Gastrocnemius medialis (tissue), 4 donors: ENCODE measurements around the gene SMCHD1.

Experiments
- POLR2A ChIP-seq, 2 donors: fragments of 450-650 bp; IDR thresholded peaks; one replicate each; pipeline ENCODE4 v1.6.1; 2017; ENCODE audit warnings: antibody characterized with exemption in 2 of 2, mild to moderate bottlenecking in 2 of 2, moderate library complexity in 2 of 2
- TF ChIP-seq, protein P1 (sequence below), 5 experiments: fragments of 450-650 bp in 3 of 5; fragments of 200-600 bp in 2 of 5; sonication (generic) in 2 of 5; IDR thresholded peaks in 4 of 5; conservative IDR thresholded peaks in 1 of 5; 1 replicate in 4 of 5; 2 replicates in 1 of 5; pipeline ENCODE4 v1.5.1; 2016 to 2019; ENCODE audit warnings: antibody characterized with exemption in 5 of 5, mild to moderate bottlenecking in 3 of 5, moderate library complexity in 3 of 5

DNA sequence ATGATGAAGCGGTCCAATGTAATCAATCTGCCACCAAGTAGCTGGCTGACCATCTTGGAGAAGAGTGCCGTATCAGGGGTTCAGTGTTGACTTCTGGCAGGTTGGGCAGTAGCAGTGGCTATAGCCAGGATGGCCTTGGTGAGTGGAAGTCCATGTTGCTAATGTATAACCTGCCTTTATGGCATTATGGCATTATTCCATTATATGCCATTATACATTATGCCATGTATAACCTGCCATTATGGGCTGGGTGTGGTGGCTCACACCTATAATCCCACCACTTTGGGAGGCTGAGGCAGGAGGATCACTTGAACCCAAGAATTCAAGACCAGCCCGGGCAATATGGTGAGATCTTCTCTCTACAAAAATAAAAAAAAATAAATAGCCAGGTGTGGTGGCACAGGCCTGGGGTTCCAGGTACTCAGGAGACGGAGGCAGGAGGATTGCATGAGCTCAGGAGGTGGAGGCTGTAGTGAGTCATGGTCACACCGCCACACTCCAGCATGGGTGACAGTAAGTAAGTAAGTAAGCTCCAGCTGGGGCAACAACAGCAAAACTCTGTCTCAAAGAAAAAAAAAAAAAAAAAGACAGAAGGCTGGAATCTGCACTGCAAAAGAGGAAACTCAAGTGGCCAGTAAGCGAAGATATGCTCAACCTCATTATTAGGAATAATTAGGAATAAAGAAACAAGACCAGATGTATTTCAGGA lies 166.8 kb downstream of the SMCHD1 start:
- TF ChIP-seq, protein P1, sequence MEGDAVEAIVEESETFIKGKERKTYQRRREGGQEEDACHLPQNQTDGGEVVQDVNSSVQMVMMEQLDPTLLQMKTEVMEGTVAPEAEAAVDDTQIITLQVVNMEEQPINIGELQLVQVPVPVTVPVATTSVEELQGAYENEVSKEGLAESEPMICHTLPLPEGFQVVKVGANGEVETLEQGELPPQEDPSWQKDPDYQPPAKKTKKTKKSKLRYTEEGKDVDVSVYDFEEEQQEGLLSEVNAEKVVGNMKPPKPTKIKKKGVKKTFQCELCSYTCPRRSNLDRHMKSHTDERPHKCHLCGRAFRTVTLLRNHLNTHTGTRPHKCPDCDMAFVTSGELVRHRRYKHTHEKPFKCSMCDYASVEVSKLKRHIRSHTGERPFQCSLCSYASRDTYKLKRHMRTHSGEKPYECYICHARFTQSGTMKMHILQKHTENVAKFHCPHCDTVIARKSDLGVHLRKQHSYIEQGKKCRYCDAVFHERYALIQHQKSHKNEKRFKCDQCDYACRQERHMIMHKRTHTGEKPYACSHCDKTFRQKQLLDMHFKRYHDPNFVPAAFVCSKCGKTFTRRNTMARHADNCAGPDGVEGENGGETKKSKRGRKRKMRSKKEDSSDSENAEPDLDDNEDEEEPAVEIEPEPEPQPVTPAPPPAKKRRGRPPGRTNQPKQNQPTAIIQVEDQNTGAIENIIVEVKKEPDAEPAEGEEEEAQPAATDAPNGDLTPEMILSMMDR (IDR thresholded peaks at IDR 0.05 in 4 of 5, conservative IDR thresholded peaks at IDR 0.05 in 1 of 5) = no peak
- TF ChIP-seq POLR2A (IDR thresholded peaks at IDR 0.05) = no peak
